22Rv1 (cell line): Measurements from ENCODE around the gene ETS1.

Source experiments
- H3K27ac ChIP-seq: fragments of 450-650 bp; 2 replicates; pipeline ENCODE4 v1.5.1; 2017
- CTCF ChIP-seq: fragments of 450-650 bp; IDR thresholded peaks from 2 replicates; pipeline ENCODE4 v1.5.1; 2017; ENCODE audit warnings: mild to moderate bottlenecking
- ZFX ChIP-seq: fragments of 450-650 bp; IDR thresholded peaks from 2 replicates; pipeline ENCODE4 v1.6.1; 2017; ENCODE audit warnings: antibody characterized with exemption, borderline replicate concordance

Gene ETS1

DNA sequence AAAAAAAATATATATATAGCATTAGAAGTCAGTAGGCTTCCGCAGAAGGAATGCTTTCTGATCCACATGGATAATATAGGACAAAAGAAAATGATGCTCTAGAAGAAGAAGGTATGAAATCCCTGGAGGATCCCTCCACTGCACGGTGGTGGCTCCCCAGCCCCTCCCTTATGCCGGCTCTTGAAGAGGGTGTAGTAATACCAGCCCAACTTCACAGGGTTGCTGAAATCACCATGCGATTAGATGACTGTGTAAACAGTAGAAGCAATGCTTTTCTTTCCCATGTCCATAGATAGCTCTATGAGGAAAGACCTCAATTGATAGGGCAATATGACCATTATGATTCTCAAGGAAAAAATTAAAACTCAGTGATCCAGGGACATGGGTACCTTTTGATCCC lies 3.2 kb upstream of the ETS1 start:
- TF ChIP-seq ZFX = no peak
- no peak for TF ChIP-seq CTCF
- H3K27ac ChIP-seq = no peak overlapping the region

DNA sequence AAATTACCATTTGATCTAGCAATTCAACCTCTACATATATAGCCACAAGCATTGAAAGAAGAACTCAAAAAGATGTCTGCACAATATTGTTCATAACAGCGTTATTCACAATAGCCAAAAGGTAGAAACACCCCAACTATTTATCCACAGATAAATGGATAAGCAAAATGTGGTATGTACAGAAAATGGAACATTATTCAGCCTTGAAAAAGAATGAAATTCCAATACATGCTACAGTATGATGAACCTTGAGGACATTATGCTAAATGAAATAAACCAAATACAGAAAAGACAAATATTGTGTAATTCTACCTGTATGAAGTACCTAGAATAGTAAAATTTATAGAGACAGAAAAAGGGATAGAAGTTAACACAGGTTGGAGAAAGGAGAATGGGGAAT lies 2.6 kb upstream of the ETS1 start:
- no peak overlapping the region for H3K27ac ChIP-seq
- TF ChIP-seq ZFX (no peak), CTCF (no peak)

GRCh38 chr11:128588093-128588492 lies 735 bp upstream of the ETS1 start:
- no peak overlapping the region for H3K27ac ChIP-seq
- no peak for TF ChIP-seq CTCF

- H3K27ac ChIP-seq = no peak overlapping the region
- TF ChIP-seq CTCF (no peak), ZFX (no peak)
Measured at GRCh38 chr11:128586689-128587088, 669 bp downstream of the ETS1 start.

GRCh38 chr11:128585498-128586238 lies 1.7 kb downstream of the ETS1 start:
- no peak for TF ChIP-seq ZFX
- no peak for TF ChIP-seq CTCF

GRCh38 chr11:128584253-128584652 lies 3.1 kb downstream of the ETS1 start:
- H3K27ac ChIP-seq = no peak overlapping the region
- TF ChIP-seq CTCF (no peak), ZFX (no peak)

More at GRCh38 chr11:128585498-128586238, 1.7 kb downstream of the ETS1 start:
- no peak overlapping the region for H3K27ac ChIP-seq

- TF ChIP-seq CTCF (no peak), ZFX (no peak)
- H3K27ac ChIP-seq = no peak overlapping the region
Measured at GRCh38 chr11:128582496-128583366, 4.6 kb downstream of the ETS1 start.
